HEK293 (cell line): ENCODE data around the gene TUBD1.

ENCODE experiments used
- ZNF214 ChIP-seq: fragments of 450-650 bp; formaldehyde crosslinking; IDR thresholded peaks from 2 replicates; pipeline ENCODE4 v1.5.1; 2017; ENCODE audit warnings: missing biosample characterization, mild to moderate bottlenecking, missing genetic modification characterization, borderline replicate concordance
- ZNF366 ChIP-seq: fragments of 450-650 bp; formaldehyde crosslinking; conservative IDR thresholded peaks from 2 replicates; pipeline ENCODE4 v1.5.1; 2016; ENCODE audit warnings: missing biosample characterization, missing genetic modification characterization
- TF ChIP-seq, protein P1 (sequence below): fragments of 450-650 bp; formaldehyde crosslinking; IDR thresholded peaks from 2 replicates; pipeline ENCODE4 v1.5.1; 2016; ENCODE audit warnings: missing biosample characterization, missing genetic modification characterization
- TF ChIP-seq, protein P2 (sequence below): fragments of 450-650 bp; IDR thresholded peaks from 2 replicates; pipeline ENCODE4 v1.5.1; 2018; ENCODE audit warnings: missing biosample characterization, mild to moderate bottlenecking, missing genetic modification characterization

DNA sequence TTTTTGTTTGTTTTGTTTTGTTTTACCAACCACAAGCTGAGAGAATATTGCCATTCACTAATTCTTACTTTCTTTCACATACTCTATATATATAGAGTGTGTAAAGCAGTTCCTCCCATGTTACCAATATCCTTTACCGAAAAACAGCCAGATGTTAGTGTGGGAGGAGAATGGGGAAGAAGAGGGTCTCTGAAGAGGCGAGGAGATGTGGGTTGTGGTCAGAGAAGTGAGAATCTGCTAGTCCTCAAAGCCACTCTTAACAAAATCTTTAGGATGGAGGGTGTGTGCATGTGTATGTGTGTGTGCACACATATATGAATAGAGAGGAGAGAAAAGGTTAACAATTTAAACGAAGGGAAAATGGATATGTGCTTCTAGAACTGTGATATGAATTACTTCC lies 80.6 kb downstream of the TUBD1 start:
- TF ChIP-seq, protein P1, sequence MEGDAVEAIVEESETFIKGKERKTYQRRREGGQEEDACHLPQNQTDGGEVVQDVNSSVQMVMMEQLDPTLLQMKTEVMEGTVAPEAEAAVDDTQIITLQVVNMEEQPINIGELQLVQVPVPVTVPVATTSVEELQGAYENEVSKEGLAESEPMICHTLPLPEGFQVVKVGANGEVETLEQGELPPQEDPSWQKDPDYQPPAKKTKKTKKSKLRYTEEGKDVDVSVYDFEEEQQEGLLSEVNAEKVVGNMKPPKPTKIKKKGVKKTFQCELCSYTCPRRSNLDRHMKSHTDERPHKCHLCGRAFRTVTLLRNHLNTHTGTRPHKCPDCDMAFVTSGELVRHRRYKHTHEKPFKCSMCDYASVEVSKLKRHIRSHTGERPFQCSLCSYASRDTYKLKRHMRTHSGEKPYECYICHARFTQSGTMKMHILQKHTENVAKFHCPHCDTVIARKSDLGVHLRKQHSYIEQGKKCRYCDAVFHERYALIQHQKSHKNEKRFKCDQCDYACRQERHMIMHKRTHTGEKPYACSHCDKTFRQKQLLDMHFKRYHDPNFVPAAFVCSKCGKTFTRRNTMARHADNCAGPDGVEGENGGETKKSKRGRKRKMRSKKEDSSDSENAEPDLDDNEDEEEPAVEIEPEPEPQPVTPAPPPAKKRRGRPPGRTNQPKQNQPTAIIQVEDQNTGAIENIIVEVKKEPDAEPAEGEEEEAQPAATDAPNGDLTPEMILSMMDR (tag by site-specific recombination): no peak
- TF ChIP-seq ZNF214 (no peak), ZNF366 (no peak)
- TF ChIP-seq, protein P2, sequence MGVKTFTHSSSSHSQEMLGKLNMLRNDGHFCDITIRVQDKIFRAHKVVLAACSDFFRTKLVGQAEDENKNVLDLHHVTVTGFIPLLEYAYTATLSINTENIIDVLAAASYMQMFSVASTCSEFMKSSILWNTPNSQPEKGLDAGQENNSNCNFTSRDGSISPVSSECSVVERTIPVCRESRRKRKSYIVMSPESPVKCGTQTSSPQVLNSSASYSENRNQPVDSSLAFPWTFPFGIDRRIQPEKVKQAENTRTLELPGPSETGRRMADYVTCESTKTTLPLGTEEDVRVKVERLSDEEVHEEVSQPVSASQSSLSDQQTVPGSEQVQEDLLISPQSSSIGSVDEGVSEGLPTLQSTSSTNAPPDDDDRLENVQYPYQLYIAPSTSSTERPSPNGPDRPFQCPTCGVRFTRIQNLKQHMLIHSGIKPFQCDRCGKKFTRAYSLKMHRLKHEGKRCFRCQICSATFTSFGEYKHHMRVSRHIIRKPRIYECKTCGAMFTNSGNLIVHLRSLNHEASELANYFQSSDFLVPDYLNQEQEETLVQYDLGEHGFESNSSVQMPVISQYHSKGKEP (tag by site-specific recombination): no peak
